BLaER1 (cell line): ENCODE measurements around the gene BRD3OS.

Experiments used
- H3K27ac ChIP-seq: shearing (Covaris generic); formaldehyde crosslinking; 2 replicates; pipeline ENCODE4 v1.8.1; 2022
- H3K27me3 ChIP-seq: shearing (Covaris generic); formaldehyde crosslinking; 2 replicates; pipeline ENCODE4 v1.8.1; 2022
- H3K36me3 ChIP-seq: shearing (Covaris generic); formaldehyde crosslinking; 2 replicates; pipeline ENCODE4 v1.8.1; 2022
- H3K4me1 ChIP-seq: shearing (Covaris generic); formaldehyde crosslinking; 2 replicates; pipeline ENCODE4 v1.8.1; 2022
- H3K4me2 ChIP-seq: shearing (Covaris generic); formaldehyde crosslinking; 2 replicates; pipeline ENCODE4 v1.8.1; 2022
- H3K4me3 ChIP-seq: shearing (Covaris generic); formaldehyde crosslinking; 2 replicates; pipeline ENCODE4 v1.8.1; 2022
- H3K9ac ChIP-seq: shearing (Covaris generic); formaldehyde crosslinking; 2 replicates; pipeline ENCODE4 v1.8.1; 2022
- H3K9me3 ChIP-seq: shearing (Covaris generic); formaldehyde crosslinking; 2 replicates; pipeline ENCODE4 v1.8.1; 2022
- H4K20me1 ChIP-seq: shearing (Covaris generic); formaldehyde crosslinking; 2 replicates; pipeline ENCODE4 v1.8.1; 2022
- Cebpa-rat ChIP-seq: shearing (Covaris generic); IDR thresholded peaks from 2 replicates; pipeline ENCODE4 v1.8.1; 2022

BRD3OS gene

GRCh38 chr9:134024828-134025605 is at the start of gene BRD3OS:
TSS of gene BRD3OS (plus strand) at chr9:134025481. CDS start at chr9:134026748, 1,267 bp downstream.
- Histone ChIP-seq H3K27me3 (no peaks in the 10 kb centered on the region), H3K4me3 (peak within 1 kb of the TSS; percentile 76), H4K20me1 (peaks cover 41% of the 10 kb centered on the region), H3K9me3 (no peaks in the 10 kb centered on the region), H3K36me3 (peaks cover 34% of the 10 kb centered on the region), H3K4me2 (peak within 1 kb of the TSS; percentile 93), H3K4me1 (peaks cover 29% of the 10 kb centered on the region), H3K9ac (peak within 1 kb of the TSS; percentile 72), H3K27ac (peak within 1 kb of the TSS; percentile 23)
- no peak for TF ChIP-seq Cebpa-rat

GRCh38 chr9:133975511-133975910 is 49.8 kb upstream of the BRD3OS start:
- Histone ChIP-seq H3K9me3 (no peaks in the 10 kb centered on the region), H4K20me1 (peaks cover 100% of the 10 kb centered on the region), H3K27me3 (no peaks in the 10 kb centered on the region), H3K36me3 (peaks cover 8% of the 10 kb centered on the region; the same call in 1 of the 2 replicates), H3K27ac (no peak overlapping the region; the same call in none of the 2 replicates), H3K4me2 (peak overlapping the region; percentile 92; the same call in 1 of the 2 replicates), H3K4me1 (peaks cover 100% of the 10 kb centered on the region), H3K4me3 (no peak overlapping the region), H3K9ac (no peak overlapping the region)
- no peak for TF ChIP-seq Cebpa-rat

- Histone ChIP-seq H3K4me2 (no peak overlapping the region), H3K4me1 (peaks cover 100% of the 10 kb centered on the region), H3K9ac (no peak overlapping the region), H3K36me3 (peaks cover 8% of the 10 kb centered on the region; the same call in 1 of the 2 replicates), H3K27me3 (no peaks in the 10 kb centered on the region), H3K9me3 (no peaks in the 10 kb centered on the region), H3K4me3 (no peak overlapping the region), H3K27ac (no peak overlapping the region; the same call in 1 of the 2 replicates), H4K20me1 (peaks cover 100% of the 10 kb centered on the region)
- no peak for TF ChIP-seq Cebpa-rat
These were observed 49.0 kb upstream of the BRD3OS start for GRCh38 chr9:133976191-133976861.

- Histone ChIP-seq H3K9ac (no peak overlapping the region), H3K36me3 (peaks cover 8% of the 10 kb centered on the region; the same call in 1 of the 2 replicates), H3K4me3 (no peak overlapping the region), H3K4me2 (no peak overlapping the region), H3K4me1 (peaks cover 100% of the 10 kb centered on the region), H3K9me3 (no peaks in the 10 kb centered on the region), H3K27me3 (no peaks in the 10 kb centered on the region), H3K27ac (no peak overlapping the region; the same call in 1 of the 2 replicates), H4K20me1 (peaks cover 100% of the 10 kb centered on the region)
- no peak for TF ChIP-seq Cebpa-rat
These were observed 48.4 kb upstream of the BRD3OS start for GRCh38 chr9:133976887-133977286.

GRCh38 chr9:133977421-133978201 is 47.7 kb upstream of the BRD3OS start:
- H3K4me3 ChIP-seq, result no peak overlapping the region
- H3K4me1 ChIP-seq, result peaks cover 100% of the 10 kb centered on the region
- no peak overlapping the region; the same call in 1 of the 2 replicates for H3K27ac ChIP-seq
- no peaks in the 10 kb centered on the region for H3K27me3 ChIP-seq
- H3K36me3 ChIP-seq, result peaks cover 8% of the 10 kb centered on the region; the same call in 1 of the 2 replicates
- no peak overlapping the region for H3K4me2 ChIP-seq
- H3K9ac ChIP-seq, result no peak overlapping the region
- H3K9me3 ChIP-seq, result no peaks in the 10 kb centered on the region
- TF ChIP-seq Cebpa-rat, result no peak
- H4K20me1 ChIP-seq, result peaks cover 100% of the 10 kb centered on the region

GRCh38 chr9:133978226-133978898 is 46.9 kb upstream of the BRD3OS start:
- Histone ChIP-seq H3K4me3 (no peak overlapping the region), H3K4me1 (peaks cover 100% of the 10 kb centered on the region), H3K27ac (peak overlapping the region; percentile 35), H4K20me1 (peaks cover 100% of the 10 kb centered on the region), H3K27me3 (no peaks in the 10 kb centered on the region), H3K9ac (no peak overlapping the region), H3K9me3 (no peaks in the 10 kb centered on the region), H3K36me3 (peaks cover 8% of the 10 kb centered on the region; the same call in 1 of the 2 replicates), H3K4me2 (peak overlapping the region; percentile 90; the same call in 1 of the 2 replicates)
- no peak for TF ChIP-seq Cebpa-rat

GRCh38 chr9:133978899-133979272 is 46.4 kb upstream of the BRD3OS start:
- Histone ChIP-seq H3K4me2 (peak overlapping the region; percentile 90), H3K27me3 (no peaks in the 10 kb centered on the region), H3K9ac (no peak overlapping the region), H4K20me1 (peaks cover 97% of the 10 kb centered on the region), H3K27ac (peak overlapping the region; percentile 35; the same call in 1 of the 2 replicates), H3K4me3 (no peak overlapping the region), H3K36me3 (peaks cover 8% of the 10 kb centered on the region; the same call in 1 of the 2 replicates), H3K4me1 (peaks cover 96% of the 10 kb centered on the region), H3K9me3 (no peaks in the 10 kb centered on the region)
- TF ChIP-seq Cebpa-rat, result no peak

- Histone ChIP-seq H3K36me3 (peaks cover 8% of the 10 kb centered on the region; the same call in 1 of the 2 replicates), H3K27me3 (no peaks in the 10 kb centered on the region), H3K4me1 (peaks cover 91% of the 10 kb centered on the region), H4K20me1 (peaks cover 97% of the 10 kb centered on the region), H3K9me3 (no peaks in the 10 kb centered on the region), H3K27ac (peak overlapping the region; percentile 57), H3K9ac (peak overlapping the region; percentile 49; the same call in 1 of the 2 replicates), H3K4me2 (peak overlapping the region; percentile 90), H3K4me3 (no peak overlapping the region)
- no peak for TF ChIP-seq Cebpa-rat
These were observed 45.9 kb upstream of the BRD3OS start for GRCh38 chr9:133979273-133979920.
